ENCODE measurements around the gene SHISA7. TPM values are rescaled to one million over a fixed set of nuclear protein-coding genes. Genes with fewer than 3 reads are reported as not detected.

SHISA7 gene
- total RNA-seq, 1 donor from 2014 or later: not detected

GRCh38 chr19:55442372-55442961 is 633 bp downstream of the SHISA7 start:
- Mint-ChIP-seq H3K27ac (no peak overlapping the region), H3K27me3 (ENCODE audit: insufficient read depth) (peaks cover 64% of the 10 kb centered on the region), H3K4me1 (ENCODE audit: low read depth) (peaks cover 10% of the 10 kb centered on the region), H3K9me3 (no peaks in the 10 kb centered on the region), H3K36me3 (ENCODE audit: low read depth) (no peaks in the 10 kb centered on the region), H3K4me3 (no peak overlapping the region)
- intact Hi-C loops (cut with micrococcal nuclease): loop anchor here (5.0 kb wide), 1 partner anchor 280 kb away; no protein-coding TSS in a partner anchor
- no peak for DNase-seq (ENCODE audit: low spot score)

- no peak overlapping the region for H3K4me3 Mint-ChIP-seq
- DNase-seq (ENCODE audit: low spot score): no peak
- H3K4me1 Mint-ChIP-seq (ENCODE audit: low read depth): peaks cover 15% of the 10 kb centered on the region
- no peak overlapping the region for H3K27ac Mint-ChIP-seq
- intact Hi-C loops (cut with micrococcal nuclease): loop anchor here (5.0 kb wide), 1 partner anchor 280 kb away; no protein-coding TSS in a partner anchor
- H3K9me3 Mint-ChIP-seq: no peaks in the 10 kb centered on the region
- H3K36me3 Mint-ChIP-seq (ENCODE audit: low read depth): no peaks in the 10 kb centered on the region
- H3K27me3 Mint-ChIP-seq (ENCODE audit: insufficient read depth): peaks cover 64% of the 10 kb centered on the region
These were observed 1.3 kb downstream of the SHISA7 start for GRCh38 chr19:55441692-55442321.

GRCh38 chr19:55441319-55441691 is 1.8 kb downstream of the SHISA7 start:
- no peak for DNase-seq (ENCODE audit: low spot score)
- Mint-ChIP-seq H3K4me1 (ENCODE audit: low read depth) (peaks cover 17% of the 10 kb centered on the region), H3K9me3 (no peaks in the 10 kb centered on the region), H3K36me3 (ENCODE audit: low read depth) (no peaks in the 10 kb centered on the region), H3K27me3 (ENCODE audit: insufficient read depth) (peaks cover 66% of the 10 kb centered on the region), H3K4me3 (no peak overlapping the region), H3K27ac (no peak overlapping the region)
- intact Hi-C loops (cut with micrococcal nuclease): loop anchor here (5.0 kb wide), 1 partner anchor 279 kb away; no protein-coding TSS in a partner anchor

- H3K4me1 Mint-ChIP-seq (ENCODE audit: low read depth): peaks cover 17% of the 10 kb centered on the region
- no peaks in the 10 kb centered on the region for H3K9me3 Mint-ChIP-seq
- no peaks in the 10 kb centered on the region for H3K36me3 Mint-ChIP-seq (ENCODE audit: low read depth)
- H3K27ac Mint-ChIP-seq: peak overlapping the region; percentile 2
- DNase-seq (ENCODE audit: low spot score): no peak
- no peak overlapping the region for H3K4me3 Mint-ChIP-seq
- H3K27me3 Mint-ChIP-seq (ENCODE audit: insufficient read depth): peaks cover 61% of the 10 kb centered on the region
- intact Hi-C loops (cut with micrococcal nuclease): loop anchor here (5.0 kb wide), 1 partner anchor 278 kb away; no protein-coding TSS in a partner anchor
These were observed 2.5 kb downstream of the SHISA7 start for GRCh38 chr19:55440411-55441105.

- H3K36me3 Mint-ChIP-seq (ENCODE audit: low read depth): no peaks in the 10 kb centered on the region
- H3K27ac Mint-ChIP-seq: no peak overlapping the region
- no peak for DNase-seq (ENCODE audit: low spot score)
- intact Hi-C loops (cut with micrococcal nuclease): no loop called here
- no peak overlapping the region for H3K4me3 Mint-ChIP-seq
- H3K27me3 Mint-ChIP-seq (ENCODE audit: insufficient read depth): peaks cover 47% of the 10 kb centered on the region
- no peaks in the 10 kb centered on the region for H3K9me3 Mint-ChIP-seq
- H3K4me1 Mint-ChIP-seq (ENCODE audit: low read depth): peaks cover 17% of the 10 kb centered on the region
These were observed 4.0 kb downstream of the SHISA7 start for GRCh38 chr19:55439052-55439451.

- peaks cover 17% of the 10 kb centered on the region for H3K4me1 Mint-ChIP-seq (ENCODE audit: low read depth)
- no peak for DNase-seq (ENCODE audit: low spot score)
- intact Hi-C loops (cut with micrococcal nuclease): no loop called here
- peaks cover 34% of the 10 kb centered on the region for H3K27me3 Mint-ChIP-seq (ENCODE audit: insufficient read depth)
- H3K36me3 Mint-ChIP-seq (ENCODE audit: low read depth): no peaks in the 10 kb centered on the region
- H3K27ac Mint-ChIP-seq: no peak overlapping the region
- no peak overlapping the region for H3K4me3 Mint-ChIP-seq
- H3K9me3 Mint-ChIP-seq: no peaks in the 10 kb centered on the region
These were observed 5.7 kb downstream of the SHISA7 start for GRCh38 chr19:55437410-55437809.

- Mint-ChIP-seq H3K9me3 (no peaks in the 10 kb centered on the region), H3K27ac (no peak overlapping the region), H3K4me3 (no peak overlapping the region), H3K36me3 (ENCODE audit: low read depth) (no peaks in the 10 kb centered on the region), H3K27me3 (ENCODE audit: insufficient read depth) (peaks cover 31% of the 10 kb centered on the region), H3K4me1 (ENCODE audit: low read depth) (peaks cover 17% of the 10 kb centered on the region)
- intact Hi-C loops (cut with micrococcal nuclease): no loop called here
- DNase-seq (ENCODE audit: low spot score): no peak
These were observed 6.3 kb downstream of the SHISA7 start for GRCh38 chr19:55436847-55437246.

- no peaks in the 10 kb centered on the region for H3K36me3 Mint-ChIP-seq (ENCODE audit: low read depth)
- no peak for DNase-seq (ENCODE audit: low spot score)
- intact Hi-C loops (cut with micrococcal nuclease): no loop called here
- peaks cover 7% of the 10 kb centered on the region for H3K4me1 Mint-ChIP-seq (ENCODE audit: low read depth)
- H3K27ac Mint-ChIP-seq: no peak overlapping the region
- no peak overlapping the region for H3K4me3 Mint-ChIP-seq
- no peaks in the 10 kb centered on the region for H3K9me3 Mint-ChIP-seq
- peaks cover 18% of the 10 kb centered on the region for H3K27me3 Mint-ChIP-seq (ENCODE audit: insufficient read depth)
These were observed 8.1 kb downstream of the SHISA7 start for GRCh38 chr19:55435020-55435419.

GRCh38 chr19:55434356-55434919 is 8.7 kb downstream of the SHISA7 start:
- intact Hi-C loops (cut with micrococcal nuclease): no loop called here
- H3K4me3 Mint-ChIP-seq: no peak overlapping the region
- H3K27me3 Mint-ChIP-seq (ENCODE audit: insufficient read depth): peaks cover 13% of the 10 kb centered on the region
- H3K36me3 Mint-ChIP-seq (ENCODE audit: low read depth): no peaks in the 10 kb centered on the region
- no peaks in the 10 kb centered on the region for H3K9me3 Mint-ChIP-seq
- H3K4me1 Mint-ChIP-seq (ENCODE audit: low read depth): peaks cover 7% of the 10 kb centered on the region
- H3K27ac Mint-ChIP-seq: no peak overlapping the region
- no peak for DNase-seq (ENCODE audit: low spot score)

- peaks cover 7% of the 10 kb centered on the region for H3K4me1 Mint-ChIP-seq (ENCODE audit: low read depth)
- H3K36me3 Mint-ChIP-seq (ENCODE audit: low read depth): no peaks in the 10 kb centered on the region
- no peak overlapping the region for H3K27ac Mint-ChIP-seq
- no peak overlapping the region for H3K4me3 Mint-ChIP-seq
- peaks cover 6% of the 10 kb centered on the region for H3K27me3 Mint-ChIP-seq (ENCODE audit: insufficient read depth)
- intact Hi-C loops (cut with micrococcal nuclease): no loop called here
- no peaks in the 10 kb centered on the region for H3K9me3 Mint-ChIP-seq
- DNase-seq (ENCODE audit: low spot score): no peak
These were observed 9.8 kb downstream of the SHISA7 start for GRCh38 chr19:55433292-55433691.

GRCh38 chr19:55432241-55432959 is 10.7 kb downstream of the SHISA7 start:
- no peak overlapping the region for H3K27ac Mint-ChIP-seq
- intact Hi-C loops (cut with micrococcal nuclease): no loop called here
- H3K9me3 Mint-ChIP-seq: no peaks in the 10 kb centered on the region
- H3K36me3 Mint-ChIP-seq (ENCODE audit: low read depth): no peaks in the 10 kb centered on the region
- DNase-seq (ENCODE audit: low spot score): no peak
- peaks cover 7% of the 10 kb centered on the region for H3K4me1 Mint-ChIP-seq (ENCODE audit: low read depth)
- no peak overlapping the region for H3K4me3 Mint-ChIP-seq
- peaks cover 6% of the 10 kb centered on the region for H3K27me3 Mint-ChIP-seq (ENCODE audit: insufficient read depth)

- H3K27ac Mint-ChIP-seq: no peak overlapping the region
- H3K27me3 Mint-ChIP-seq (ENCODE audit: insufficient read depth): peaks cover 2% of the 10 kb centered on the region
- no peak overlapping the region for H3K4me3 Mint-ChIP-seq
- intact Hi-C loops (cut with micrococcal nuclease): no loop called here
- H3K36me3 Mint-ChIP-seq (ENCODE audit: low read depth): no peaks in the 10 kb centered on the region
- H3K4me1 Mint-ChIP-seq (ENCODE audit: low read depth): no peaks in the 10 kb centered on the region
- H3K9me3 Mint-ChIP-seq: no peaks in the 10 kb centered on the region
- no peak for DNase-seq (ENCODE audit: low spot score)
These were observed 11.9 kb downstream of the SHISA7 start for GRCh38 chr19:55431183-55431582.

Data from activated T-helper 1 cell treated with anti-CD3 and anti-CD28 coated beads, Interleukin-12 subunit alpha, Interleukin-12 subunit beta, Interleukin-2, Interleukin-4 antibody, amounts not matched to agents 30 ng/mL and 10 ng/mL and 1 ng/mL, durations not matched to agents 14 hours and 24 hours and 36 hours (primary cell).